HEK293 (cell line): ENCODE results near the gene MPZL2.

ENCODE experiments used
- CTCF ChIA-PET: fragments of 350-600 bp; formaldehyde crosslinking; extraction: SDS; loops from one replicate; lab custom pipeline; 2021; ENCODE audit warnings: antibody characterized with exemption; lab: Yijun Ruan, JAX
- POLR2A ChIA-PET: fragments of 300-600 bp; formaldehyde crosslinking; extraction: SDS; loops from one replicate; lab custom pipeline; 2020; ENCODE audit warnings: antibody characterized with exemption, inconsistent platforms; lab: Yijun Ruan, JAX
- H3K27ac ChIP-seq: fragments of 200-500 bp; sonication (Bioruptor generic); 2 replicates; pipeline ENCODE4 v1.5.1; 2014; ENCODE audit warnings: low read depth, low read length, control low read depth, inconsistent platforms; ENCODE audit errors: extremely low read depth
- H3K36me3 ChIP-seq, 2 experiments: fragments of 200-500 bp in 1 of 2; sonication (Bioruptor generic) in 1 of 2; 1 replicate in 1 of 2; 2 replicates in 1 of 2; pipeline ENCODE4 v1.5.1; 2014 to 2017; ENCODE audit warnings: inconsistent platforms in 2 of 2, low read length in 2 of 2; ENCODE audit not compliant: control insufficient read depth in 2 of 2, insufficient read depth in 1 of 2
- H3K4me1 ChIP-seq: fragments of 200-500 bp; sonication (Bioruptor generic); 2 replicates; pipeline ENCODE4 v1.5.1; 2014; ENCODE audit warnings: mild to moderate bottlenecking, low read length, inconsistent platforms; ENCODE audit not compliant: control insufficient read depth, insufficient read depth
- H3K4me3 ChIP-seq: 2 replicates; pipeline ENCODE4 v1.5.1; 2011; ENCODE audit warnings: low read depth, mild to moderate bottlenecking, control low read depth, low read length, moderate library complexity
- H3K9me3 ChIP-seq: fragments of 200-500 bp; sonication (Bioruptor generic); 2 replicates; pipeline ENCODE4 v1.5.1; 2014; ENCODE audit warnings: low read depth, low read length, inconsistent platforms; ENCODE audit not compliant: control insufficient read depth, insufficient read depth
- BCL11B ChIP-seq: fragments of 450-650 bp; formaldehyde crosslinking; IDR thresholded peaks from 2 replicates; pipeline ENCODE4 v1.5.1; 2016; ENCODE audit warnings: low read depth, missing biosample characterization, missing genetic modification characterization
- FEZF1 ChIP-seq: fragments of 450-650 bp; formaldehyde crosslinking; IDR thresholded peaks from 2 replicates; pipeline ENCODE4 v1.5.1; 2016; ENCODE audit warnings: missing biosample characterization, missing genetic modification characterization
- HOXD13 ChIP-seq: sonication (generic); formaldehyde crosslinking; IDR thresholded peaks from 2 replicates; pipeline ENCODE4 v1.8.0; 2022; ENCODE audit warnings: missing genetic modification reagents, borderline replicate concordance
- KLF16 ChIP-seq: fragments of 450-650 bp; formaldehyde crosslinking; IDR thresholded peaks from 2 replicates; pipeline ENCODE4 v1.5.1; 2017; ENCODE audit warnings: missing biosample characterization, missing genetic modification characterization
- ZBTB10 ChIP-seq: fragments of 450-650 bp; formaldehyde crosslinking; IDR thresholded peaks from 2 replicates; pipeline ENCODE4 v1.5.1; 2016; ENCODE audit warnings: missing biosample characterization, missing genetic modification characterization
- ZBTB21 ChIP-seq: fragments of 450-650 bp; formaldehyde crosslinking; IDR thresholded peaks from 2 replicates; pipeline ENCODE4 v1.5.1; 2017; ENCODE audit warnings: missing biosample characterization, missing genetic modification characterization
- ZFHX2 ChIP-seq: fragments of 450-650 bp; formaldehyde crosslinking; conservative IDR thresholded peaks from 2 replicates; pipeline ENCODE4 v1.5.1; 2016; ENCODE audit warnings: missing biosample characterization, missing genetic modification characterization
- ZFP37 ChIP-seq: fragments of 450-650 bp; formaldehyde crosslinking; IDR thresholded peaks from 2 replicates; pipeline ENCODE4 v1.5.1; 2016; ENCODE audit warnings: missing biosample characterization, missing genetic modification characterization
- ZNF175 ChIP-seq: fragments of 450-650 bp; formaldehyde crosslinking; IDR thresholded peaks from 2 replicates; pipeline ENCODE4 v1.5.1; 2016; ENCODE audit warnings: missing biosample characterization, missing genetic modification characterization
- ZNF223 ChIP-seq: fragments of 450-650 bp; formaldehyde crosslinking; IDR thresholded peaks from 2 replicates; pipeline ENCODE4 v1.5.1; 2016; ENCODE audit warnings: missing biosample characterization, missing genetic modification characterization
- ZNF24 ChIP-seq: fragments of 450-650 bp; formaldehyde crosslinking; IDR thresholded peaks from 2 replicates; pipeline ENCODE4 v1.5.1; 2016; ENCODE audit warnings: missing biosample characterization, missing genetic modification characterization
- ZNF248 ChIP-seq: fragments of 450-650 bp; formaldehyde crosslinking; IDR thresholded peaks from 2 replicates; pipeline ENCODE4 v1.5.1; 2017; ENCODE audit warnings: missing biosample characterization, missing genetic modification characterization
- ZNF302 ChIP-seq: fragments of 450-650 bp; formaldehyde crosslinking; IDR thresholded peaks from 2 replicates; pipeline ENCODE4 v1.5.1; 2016; ENCODE audit warnings: missing biosample characterization, missing genetic modification characterization, low read depth
- ZNF416 ChIP-seq: fragments of 450-650 bp; formaldehyde crosslinking; IDR thresholded peaks from 2 replicates; pipeline ENCODE4 v1.5.1; 2016; ENCODE audit warnings: missing biosample characterization, missing genetic modification characterization
- ZNF544 ChIP-seq: fragments of 450-650 bp; formaldehyde crosslinking; IDR thresholded peaks from 2 replicates; pipeline ENCODE4 v1.5.0; 2017; ENCODE audit warnings: missing biosample characterization, missing genetic modification characterization
- ZNF626 ChIP-seq: fragments of 450-650 bp; sonication (Bioruptor Pico); formaldehyde crosslinking; IDR thresholded peaks from 2 replicates; pipeline ENCODE4 v1.5.1; 2018; ENCODE audit warnings: missing biosample characterization, missing genetic modification characterization, inconsistent platforms
- ZNF660 ChIP-seq: fragments of 450-650 bp; IDR thresholded peaks from 2 replicates; pipeline ENCODE4 v1.5.1; 2018; ENCODE audit warnings: missing biosample characterization, mild to moderate bottlenecking, missing genetic modification characterization
- ZNF692 ChIP-seq: fragments of 450-650 bp; formaldehyde crosslinking; IDR thresholded peaks from 2 replicates; pipeline ENCODE4 v1.5.1; 2016; ENCODE audit warnings: missing biosample characterization, missing genetic modification characterization
- ZNF776 ChIP-seq: fragments of 450-650 bp; formaldehyde crosslinking; IDR thresholded peaks from 2 replicates; pipeline ENCODE4 v1.5.0; 2017; ENCODE audit warnings: missing biosample characterization, missing genetic modification characterization, borderline replicate concordance
- ZNF791 ChIP-seq: fragments of 450-650 bp; formaldehyde crosslinking; IDR thresholded peaks from 2 replicates; pipeline ENCODE4 v1.5.1; 2016; ENCODE audit warnings: missing biosample characterization, missing genetic modification characterization

Gene MPZL2

GRCh38 chr11:118281284-118281683, 17.2 kb upstream of the MPZL2 start:
- TF ChIP-seq ZNF416 (tag by site-specific recombination) (no peak), ZNF175 (tag by site-specific recombination) (no peak), ZFHX2 (tag by site-specific recombination) (no peak)
- Histone ChIP-seq H3K4me3 (no peak overlapping the region), H3K36me3 (no peaks in the 10 kb centered on the region), H3K4me1 (no peaks in the 10 kb centered on the region), H3K9me3 (no peaks in the 10 kb centered on the region), H3K27ac (no peak overlapping the region)
- ChIA-PET CTCF (interaction anchor here (2.1 kb wide), 1 partner anchor 14 kb away, joined by 8 read pairs; no protein-coding TSS in a partner anchor), POLR2A (interaction anchor here (1.2 kb wide), 1 partner anchor 18 kb away, joined by 3 read pairs; the partner anchor contains the start of gene MPZL2)

- H3K27ac ChIP-seq = no peak overlapping the region
- H3K4me3 ChIP-seq = no peak overlapping the region
- POLR2A ChIA-PET = no interaction called here
- no peaks in the 10 kb centered on the region for H3K36me3 ChIP-seq
- TF ChIP-seq ZBTB21 (tag by site-specific recombination) (no peak), ZFHX2 (tag by site-specific recombination) (no peak)
- TF ChIP-seq, all 188 proteins: peak for 0
- Histone ChIP-seq H3K9me3 (no peaks in the 10 kb centered on the region), H3K4me1 (no peaks in the 10 kb centered on the region)
- CTCF ChIA-PET = interaction anchor here (0.8 to 1.0 kb wide), 2 partner anchors 18 to 79 kb away, joined by 3 read pairs; no protein-coding TSS in a partner anchor
Measured at GRCh38 chr11:118277312-118277711, 13.2 kb upstream of the MPZL2 start.

- ChIA-PET POLR2A (no interaction called here), CTCF (interaction anchor here (1.8 kb wide), 1 partner anchor 12 kb away, joined by 6 read pairs; no protein-coding TSS in a partner anchor)
- H3K4me3 ChIP-seq = no peak overlapping the region
- H3K36me3 ChIP-seq = no peaks in the 10 kb centered on the region
- TF ChIP-seq ZBTB10 (tag by site-specific recombination) (no peak), ZNF626 (tag by site-specific recombination) (no peak), FEZF1 (tag by site-specific recombination) (no peak), ZFP37 (tag by site-specific recombination) (no peak), KLF16 (tag by site-specific recombination) (no peak), HOXD13 (CRISPR knock-in tag) (no peak), ZNF24 (tag by site-specific recombination) (no peak), ZNF302 (no peak), ZNF223 (tag by site-specific recombination) (no peak), ZNF248 (no peak), ZNF660 (no peak), BCL11B (no peak), ZNF791 (tag by site-specific recombination) (no peak), ZNF544 (tag by site-specific recombination) (no peak), ZNF776 (tag by site-specific recombination) (no peak), ZNF692 (tag by site-specific recombination) (no peak)
- H3K27ac ChIP-seq = no peak overlapping the region
- H3K4me1 ChIP-seq = no peaks in the 10 kb centered on the region
- H3K9me3 ChIP-seq = no peaks in the 10 kb centered on the region
Measured at GRCh38 chr11:118276422-118276821, 12.3 kb upstream of the MPZL2 start.
